AG04449 (cell line): ENCODE data around the gene PLPP6.
"Not testable (repeated sequence)": the region's sequence is repeated elsewhere in the genome, so short reads cannot be mapped to it uniquely, and the experiment has no call there.

Experiments
- CTCF ChIA-PET: fragments of 350-600 bp; formaldehyde crosslinking; extraction: SDS; loops from one replicate; lab custom pipeline; 2021; ENCODE audit warnings: antibody characterized with exemption; lab: Yijun Ruan, JAX
- POLR2A ChIA-PET: fragments of 400-600, 350-600 bp; formaldehyde crosslinking; extraction: SDS; loops from one replicate; lab custom pipeline; 2020; ENCODE audit warnings: antibody characterized with exemption, inconsistent platforms; lab: Yijun Ruan, JAX
- DNase-seq: peaks from one replicate; pipeline ENCODE4 v3.0.0-alpha.2; 2010; ENCODE audit warnings: low read depth, low spot score
- H3K4me3 ChIP-seq: 2 replicates; pipeline ENCODE4 v1.5.1; 2011; ENCODE audit warnings: low read depth, mild to moderate bottlenecking, control low read depth, low read length
- CTCF ChIP-seq: IDR thresholded peaks from one replicate; pipeline ENCODE4 v1.5.1; 2011; ENCODE audit warnings: mild to moderate bottlenecking, moderate library complexity, low read length, control low read depth, inconsistent platforms; ENCODE audit not compliant: insufficient read depth; ENCODE audit errors: missing control alignments

Gene PLPP6

GRCh38 chr9:4640027-4640426, 22.1 kb upstream of the PLPP6 start:
- H3K4me3 ChIP-seq = no peak overlapping the region
- CTCF ChIA-PET = interaction anchor here (0.8 to 2.9 kb wide), 21 partner anchors 8 to 324 kb away, joined by 3 to 91 read pairs (median 5); partner anchors contain the start of gene CDC37L1
- POLR2A ChIA-PET = no interaction called here
- peak; percentile 53 for TF ChIP-seq CTCF
- DNase-seq = no peak

DNA sequence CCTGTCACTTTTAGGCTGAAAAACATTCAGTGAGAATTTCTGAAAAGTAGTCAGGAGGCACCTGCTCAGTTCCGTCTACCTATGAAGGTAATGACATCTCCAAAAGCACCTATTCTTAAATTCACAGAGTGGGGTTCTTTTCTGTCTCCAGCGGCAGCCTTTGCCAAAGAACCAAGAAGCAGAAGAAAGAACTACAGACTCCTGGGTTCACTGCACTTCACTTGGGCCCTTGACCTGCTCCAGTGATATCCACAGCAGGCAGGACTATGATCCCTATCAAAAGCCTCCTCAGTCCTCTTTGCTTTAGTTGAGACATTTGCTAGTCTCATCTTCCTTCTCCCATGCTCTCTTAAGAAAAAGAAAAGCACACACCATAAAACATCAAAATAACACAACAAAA, 19.7 kb upstream of the PLPP6 start:
- TF ChIP-seq CTCF = no peak
- DNase-seq = no peak
- ChIA-PET CTCF (interaction anchor here (1.5 to 3.2 kb wide), 2 partner anchors 260 to 263 kb away, joined by 3 to 16 read pairs; no protein-coding TSS in a partner anchor), POLR2A (no interaction called here)
- no peak overlapping the region for H3K4me3 ChIP-seq

DNA sequence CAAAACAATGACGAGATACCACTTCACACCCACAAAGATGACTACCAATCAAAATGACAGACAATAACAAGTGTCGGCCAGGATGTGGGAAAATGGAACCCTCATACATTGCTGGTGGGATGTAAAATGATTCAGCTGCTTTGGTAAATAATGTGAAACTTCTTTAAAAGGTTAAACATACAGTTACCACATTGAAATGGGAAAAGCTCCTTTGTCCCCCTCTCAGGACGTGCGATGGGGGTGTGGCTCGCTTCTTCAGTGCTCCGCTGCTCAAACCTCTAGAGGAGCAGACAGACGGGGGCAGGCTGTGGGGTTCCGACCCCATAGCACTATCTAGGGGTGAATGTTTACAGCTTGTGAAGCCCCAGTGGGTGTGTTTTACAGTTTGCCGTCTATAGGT, 8.0 kb upstream of the PLPP6 start:
- no peak for DNase-seq
- no peak overlapping the region for H3K4me3 ChIP-seq
- POLR2A ChIA-PET = no interaction called here
- TF ChIP-seq CTCF = no peak
- CTCF ChIA-PET = interaction anchor here (0.9 to 1.0 kb wide), 3 partner anchors 11 to 50 kb away, joined by 3 to 5 read pairs (median 3); no protein-coding TSS in a partner anchor

DNA sequence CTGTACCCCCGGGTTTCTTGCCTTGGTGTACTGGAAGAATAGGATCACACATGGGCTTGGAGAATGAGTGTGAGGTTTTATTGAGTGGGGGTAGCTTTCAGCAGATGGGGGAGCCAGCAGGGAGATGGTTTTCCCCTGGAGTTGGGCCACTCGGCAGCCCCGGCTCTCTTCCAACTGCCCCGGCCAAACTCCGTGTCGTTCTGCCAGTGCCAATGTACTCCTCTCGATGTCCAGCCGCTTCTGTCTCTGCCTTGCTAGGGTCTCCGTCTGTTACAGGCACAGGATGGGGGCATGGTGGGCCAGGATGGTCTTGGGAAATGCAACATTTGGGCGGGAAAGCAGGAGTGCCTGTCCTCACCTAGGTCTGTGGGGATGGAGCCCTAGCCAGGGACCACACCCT, 7.6 kb upstream of the PLPP6 start:
- ChIA-PET POLR2A (no interaction called here), CTCF (interaction anchor here (0.9 to 1.0 kb wide), 3 partner anchors 11 to 51 kb away, joined by 3 to 5 read pairs (median 3); no protein-coding TSS in a partner anchor)
- TF ChIP-seq CTCF = no peak
- no peak overlapping the region for H3K4me3 ChIP-seq
- DNase-seq = no peak

GRCh38 chr9:4656196-4656595, 5.9 kb upstream of the PLPP6 start:
- H3K4me3 ChIP-seq, DNase-seq, POLR2A ChIA-PET: not testable (repeated sequence)
- CTCF ChIA-PET = interaction anchor here (1.4 kb wide), 1 partner anchor 10 kb away, joined by 5 read pairs; the partner anchor contains the start of gene SPATA6L

DNA sequence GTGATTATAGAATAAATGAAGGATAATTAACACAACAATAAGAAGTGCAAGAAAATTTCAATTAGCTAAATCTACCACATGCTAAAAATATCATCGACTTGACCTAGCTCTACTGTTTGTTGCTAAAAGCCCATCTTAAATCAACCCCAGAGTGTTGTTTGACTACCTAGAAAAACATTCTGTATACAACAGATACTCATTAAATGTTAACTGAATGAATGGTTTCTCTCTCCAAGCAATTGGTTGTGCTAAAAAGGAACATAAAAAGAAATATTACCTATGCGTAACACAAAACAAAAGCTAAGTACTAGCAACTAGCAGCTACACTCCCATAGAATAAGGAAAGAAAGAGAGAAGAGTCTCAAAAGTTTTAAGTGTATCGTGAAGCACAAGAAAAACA, 5.5 kb upstream of the PLPP6 start:
- CTCF ChIA-PET = interaction anchor here (1.1 to 1.4 kb wide), 2 partner anchors 10 to 103 kb away, joined by 3 to 5 read pairs; partner anchors contain the start of gene SPATA6L
- no peak for TF ChIP-seq CTCF
- H3K4me3 ChIP-seq = no peak overlapping the region
- POLR2A ChIA-PET = no interaction called here
- no peak for DNase-seq
